HG03558 (cell line): ENCODE data around the gene HLF.

ENCODE experiments used
- ATAC-seq: cut with Tn5 transposase; IDR thresholded peaks from one replicate; pipeline ENCODE4 v1.9.1; 2021; ENCODE audit warnings: moderate number of reproducible peaks; ENCODE audit not compliant: unreplicated experiment; ENCODE audit errors: extremely low read depth

Gene HLF, protein sequence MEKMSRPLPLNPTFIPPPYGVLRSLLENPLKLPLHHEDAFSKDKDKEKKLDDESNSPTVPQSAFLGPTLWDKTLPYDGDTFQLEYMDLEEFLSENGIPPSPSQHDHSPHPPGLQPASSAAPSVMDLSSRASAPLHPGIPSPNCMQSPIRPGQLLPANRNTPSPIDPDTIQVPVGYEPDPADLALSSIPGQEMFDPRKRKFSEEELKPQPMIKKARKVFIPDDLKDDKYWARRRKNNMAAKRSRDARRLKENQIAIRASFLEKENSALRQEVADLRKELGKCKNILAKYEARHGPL

DNA sequence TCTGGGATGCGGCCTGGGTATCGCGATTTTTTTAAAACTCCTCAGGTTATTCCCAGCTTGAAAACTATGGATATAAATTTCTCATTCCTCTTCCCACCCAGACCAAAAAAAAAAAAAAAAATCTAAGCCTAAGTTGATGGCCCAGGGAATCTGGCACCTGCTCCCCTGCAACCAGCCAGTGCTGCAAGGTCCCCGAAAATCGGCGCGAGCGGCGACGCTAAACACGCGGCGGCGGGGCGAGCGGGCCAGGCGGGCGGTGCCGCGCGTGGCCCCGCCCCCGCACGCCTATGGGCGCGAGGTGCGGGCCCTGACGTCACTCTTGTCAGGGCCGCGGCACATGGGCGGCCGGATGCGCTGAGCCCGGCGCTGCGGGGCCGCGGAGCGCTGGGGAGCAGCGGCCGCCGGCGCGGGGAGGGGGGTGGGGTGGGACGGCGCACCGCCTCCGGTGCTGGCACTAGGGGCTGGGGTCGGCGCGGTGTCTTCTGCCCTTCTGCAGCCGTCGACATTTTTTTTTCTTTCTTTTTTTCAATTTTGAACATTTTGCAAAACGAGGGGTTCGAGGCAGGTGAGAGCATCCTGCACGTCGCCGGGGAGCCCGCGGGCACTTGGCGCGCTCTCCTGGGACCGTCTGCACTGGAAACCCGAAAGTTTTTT is at the start of gene HLF:
TSS of gene HLF (plus strand) at position 316 of the 654 bp plus-strand sequence. CDS start 525 bp downstream, outside the sequence.
- ATAC-seq: peak; percentile 87

DNA sequence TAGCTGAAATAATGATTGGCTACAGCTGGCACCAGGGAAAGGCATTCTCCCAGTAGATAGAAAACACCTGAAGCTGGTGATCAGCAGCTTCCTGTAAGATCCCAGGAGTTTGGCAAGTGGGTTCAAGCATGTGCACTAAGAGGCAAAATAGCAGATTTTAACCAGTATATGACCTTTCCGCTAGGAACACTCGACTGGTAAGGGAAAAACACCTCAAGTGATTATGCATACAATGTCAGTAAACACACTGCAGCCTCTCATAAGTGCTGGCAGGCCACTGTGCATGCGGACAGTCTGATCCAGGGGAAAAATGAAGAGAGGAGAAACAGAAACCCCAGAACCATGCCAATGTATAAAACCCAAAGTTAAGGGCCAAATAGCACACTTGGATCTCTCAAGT is 49.0 kb upstream of the HLF start:
- ATAC-seq: no peak

DNA sequence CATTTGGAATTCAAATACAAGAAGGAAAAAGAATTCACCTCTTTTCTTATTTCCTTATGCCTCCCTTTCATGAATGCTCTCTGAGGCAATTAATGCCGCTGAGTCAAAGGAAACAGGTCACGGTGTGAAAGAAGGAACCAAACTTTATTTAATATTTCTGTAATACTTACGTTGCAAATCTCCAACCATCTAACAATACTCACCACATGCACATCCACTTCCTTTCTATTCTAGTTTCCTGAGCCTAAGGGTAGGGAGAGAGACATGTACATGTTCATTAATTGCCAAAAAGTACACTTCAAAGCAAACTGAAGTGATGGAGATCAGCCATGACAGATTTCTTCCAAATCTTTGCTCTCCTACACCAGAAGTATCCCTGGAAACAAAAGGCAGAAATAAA is 47.9 kb upstream of the HLF start:
- no peak for ATAC-seq

DNA sequence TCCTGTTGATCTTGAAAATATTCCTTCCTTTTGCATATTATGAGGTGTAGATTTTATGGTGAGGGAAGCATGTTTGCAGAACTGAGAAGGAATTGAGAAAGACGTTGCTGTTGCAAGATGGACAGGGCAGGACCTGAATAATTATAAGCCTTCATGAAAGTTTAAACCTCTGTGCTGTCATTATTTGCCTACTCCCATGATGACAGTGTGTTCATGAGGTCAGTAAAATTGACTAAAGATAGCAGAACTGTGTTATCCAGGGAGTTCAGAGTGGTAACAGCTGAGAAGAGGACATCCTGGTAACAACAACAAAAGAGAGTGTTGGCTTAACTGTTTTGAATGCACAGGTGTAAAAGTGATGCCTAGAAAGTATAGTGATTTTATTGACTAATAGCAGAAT is 45.3 kb upstream of the HLF start:
- ATAC-seq: no peak

DNA sequence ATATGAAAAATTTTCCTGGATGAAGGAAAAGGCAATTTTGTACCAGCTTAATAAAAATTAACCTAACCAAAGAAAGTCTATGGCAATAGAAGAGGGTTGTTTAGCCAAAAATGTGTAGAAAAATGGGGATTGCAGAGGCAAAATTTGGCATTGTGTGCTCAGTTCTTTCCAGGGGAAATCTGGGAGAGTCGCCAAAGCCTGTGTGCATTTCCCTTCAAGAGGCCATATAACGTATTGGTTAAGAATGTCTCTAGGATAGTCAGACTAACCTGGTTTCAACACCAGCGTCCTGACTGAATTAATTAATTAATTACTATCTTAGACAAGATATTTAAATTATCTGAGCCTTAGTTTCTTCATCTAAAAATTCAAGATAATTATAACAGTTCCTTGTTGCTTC is 44.8 kb upstream of the HLF start:
- no peak for ATAC-seq

DNA sequence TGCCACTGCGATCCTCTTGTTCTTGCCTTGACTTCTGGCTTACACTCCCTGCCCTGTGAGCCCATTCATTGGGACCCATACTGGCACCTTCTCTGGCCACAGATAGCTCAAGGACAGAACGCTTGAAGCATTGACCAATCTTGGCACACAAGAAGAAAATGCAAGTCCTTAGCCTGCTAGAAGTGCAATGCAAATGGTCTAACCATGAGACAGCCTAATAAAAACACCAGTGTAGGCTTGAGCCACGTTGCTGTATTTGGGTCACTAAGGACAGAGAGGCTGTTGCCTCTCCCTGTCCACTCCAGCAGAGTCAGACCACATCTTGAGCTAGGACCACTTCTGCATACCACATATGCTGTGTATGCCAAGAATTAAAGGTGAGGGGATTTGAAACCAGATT is 41.2 kb upstream of the HLF start:
- ATAC-seq: no peak

DNA sequence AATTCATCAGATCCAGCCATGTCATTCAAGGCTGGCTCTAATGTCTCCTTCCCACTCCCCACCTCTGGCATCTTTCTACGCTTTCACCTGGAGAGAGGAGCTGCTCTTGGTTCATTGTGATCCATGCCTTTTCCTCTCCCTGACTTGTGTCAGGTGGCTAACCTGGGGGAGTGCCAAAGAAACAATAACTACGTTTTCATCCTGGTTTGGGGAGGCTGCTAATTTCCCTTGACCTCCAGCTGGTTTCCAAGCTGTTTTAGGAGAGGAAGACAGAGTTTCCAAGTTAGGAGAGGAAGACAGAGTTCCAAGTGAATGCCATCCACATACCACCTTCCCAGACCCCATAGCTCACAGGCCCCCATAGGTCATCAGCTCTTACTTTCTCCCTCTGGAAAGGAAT is 40.0 kb upstream of the HLF start:
- no peak for ATAC-seq

DNA sequence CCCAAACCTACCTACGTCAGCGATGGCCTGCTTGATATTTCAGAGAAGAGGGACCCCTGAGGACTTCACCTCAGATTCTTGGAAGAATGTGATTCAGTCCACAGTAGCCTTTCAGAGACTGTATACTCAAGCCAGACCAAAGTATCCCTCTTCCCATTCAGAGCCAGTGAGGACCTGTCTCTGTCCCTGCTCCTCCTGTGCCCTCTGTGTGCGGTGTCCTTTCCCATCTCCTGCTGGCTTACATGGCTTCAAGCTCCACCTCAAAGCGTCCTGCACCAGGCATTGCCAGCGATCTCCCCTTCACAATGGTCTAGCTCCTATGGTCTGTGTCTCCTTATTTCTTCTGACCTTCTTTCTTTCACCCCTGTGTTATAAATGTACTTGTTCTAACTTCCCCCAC is 39.5 kb upstream of the HLF start:
- ATAC-seq: no peak

DNA sequence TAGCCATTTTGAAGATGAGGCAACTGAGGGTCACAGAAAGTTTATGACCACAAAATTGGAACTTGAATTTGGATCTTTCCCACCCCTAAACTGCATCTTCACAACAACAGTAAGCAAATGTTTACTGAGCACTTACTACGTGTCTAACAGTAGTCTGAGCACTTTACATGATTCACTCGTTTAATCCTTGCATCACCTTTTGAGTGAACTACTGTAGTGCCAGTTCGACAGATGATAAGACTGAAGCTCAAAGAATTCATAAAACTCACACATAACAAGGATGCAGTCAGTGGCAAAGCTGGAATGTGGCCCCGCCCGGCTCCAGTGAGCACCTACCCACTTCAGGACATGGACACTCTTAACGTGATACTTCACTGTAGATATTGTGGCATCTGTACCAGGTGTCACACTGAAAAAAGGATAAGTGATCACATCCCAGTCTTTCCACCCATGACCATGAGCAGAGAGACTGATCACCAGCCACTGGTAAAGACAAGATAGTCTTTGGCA is 36.0 kb upstream of the HLF start:
- no peak for ATAC-seq

DNA sequence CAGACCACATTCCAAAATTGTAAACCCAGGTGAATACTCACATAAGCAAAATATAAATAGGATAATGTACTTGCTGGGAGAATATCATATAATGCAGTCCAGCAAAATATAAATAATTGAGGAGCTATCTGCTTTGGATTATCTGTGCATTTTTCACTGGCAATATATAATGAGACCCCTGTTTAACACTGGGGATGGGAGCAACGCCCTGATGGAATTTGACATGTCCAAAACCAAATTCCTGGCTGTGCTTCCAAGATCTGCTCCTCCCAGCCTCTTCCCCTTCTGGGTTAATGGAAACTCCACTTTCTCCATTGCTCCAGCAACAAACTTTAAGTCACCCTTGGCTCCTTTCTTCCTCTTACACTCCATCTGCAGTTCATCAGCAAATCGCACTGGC is 35.5 kb upstream of the HLF start:
- ATAC-seq: no peak

DNA sequence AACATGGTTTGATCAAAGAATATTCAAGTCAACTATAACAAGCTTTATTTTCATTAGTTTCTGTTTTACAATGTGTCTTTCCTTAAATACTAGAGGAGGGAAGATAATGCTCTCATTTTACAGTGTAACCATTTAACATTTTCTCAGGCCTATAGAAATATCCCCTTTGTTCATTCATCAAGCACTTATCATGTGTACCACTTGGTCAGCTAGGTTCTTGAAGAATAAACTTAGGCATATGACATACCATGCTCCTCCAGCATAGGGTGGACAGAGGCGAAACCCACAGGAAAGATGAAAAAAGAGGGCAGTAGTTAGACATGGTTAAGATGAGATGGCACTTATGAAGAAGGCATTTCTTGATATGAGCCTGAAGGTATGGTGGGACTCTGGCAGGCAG is 34.0 kb upstream of the HLF start:
- ATAC-seq: no peak

DNA sequence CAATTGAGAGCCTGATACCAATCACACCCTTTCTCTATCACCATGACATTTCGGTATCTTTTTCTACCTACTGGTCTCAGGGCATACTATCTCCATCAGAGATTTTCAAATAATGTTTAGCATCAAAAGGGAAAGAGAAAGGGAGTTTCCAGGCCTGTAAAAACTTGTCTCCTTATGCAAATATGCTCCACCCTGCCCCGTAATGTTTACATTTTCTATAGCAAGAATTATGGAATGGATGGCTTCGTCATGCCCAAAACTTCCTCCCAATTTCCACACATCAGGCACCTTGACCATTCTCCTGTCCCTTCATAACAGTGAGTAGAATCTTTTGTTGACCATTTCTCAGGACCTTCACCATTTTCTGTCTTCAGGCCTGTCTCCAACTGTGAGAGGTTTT is 30.9 kb upstream of the HLF start:
- no peak for ATAC-seq

DNA sequence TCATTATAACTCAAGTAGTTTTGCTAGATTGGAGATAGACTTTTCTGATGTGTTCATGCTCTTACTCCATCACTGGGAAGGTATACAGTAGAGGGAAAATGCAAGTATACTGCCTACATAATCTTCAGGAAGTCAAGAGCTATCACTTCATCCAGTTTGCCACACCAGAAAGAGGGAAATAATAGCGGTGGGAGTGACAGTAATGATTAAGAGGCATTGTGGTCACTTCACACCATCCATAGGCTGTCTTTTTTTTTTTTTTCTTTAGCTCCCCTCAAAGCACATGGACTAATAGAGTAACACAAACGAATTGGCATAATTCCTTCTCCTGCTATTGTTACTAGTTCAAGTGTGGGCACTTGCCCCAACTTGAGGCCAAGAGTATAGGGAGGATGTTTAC is 28.4 kb upstream of the HLF start:
- no peak for ATAC-seq

DNA sequence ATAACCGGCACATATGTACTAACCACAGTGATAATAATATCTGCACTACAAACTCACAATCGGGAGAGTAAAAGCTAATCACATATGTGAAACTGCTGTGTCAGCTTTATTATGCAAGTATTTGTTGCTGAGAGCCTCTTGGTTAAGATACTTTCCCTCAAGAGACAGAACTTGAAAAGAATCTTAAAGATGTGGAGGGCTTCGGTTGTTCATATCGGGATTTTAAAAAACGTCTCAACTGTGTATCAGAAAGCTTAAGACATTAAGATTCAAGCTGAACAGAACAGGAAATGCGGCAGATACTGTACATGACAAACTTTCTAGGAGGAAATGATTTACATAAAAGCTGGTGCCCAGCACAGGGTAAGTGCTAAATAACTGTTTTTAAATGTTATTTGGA is 27.5 kb upstream of the HLF start:
- no peak for ATAC-seq

DNA sequence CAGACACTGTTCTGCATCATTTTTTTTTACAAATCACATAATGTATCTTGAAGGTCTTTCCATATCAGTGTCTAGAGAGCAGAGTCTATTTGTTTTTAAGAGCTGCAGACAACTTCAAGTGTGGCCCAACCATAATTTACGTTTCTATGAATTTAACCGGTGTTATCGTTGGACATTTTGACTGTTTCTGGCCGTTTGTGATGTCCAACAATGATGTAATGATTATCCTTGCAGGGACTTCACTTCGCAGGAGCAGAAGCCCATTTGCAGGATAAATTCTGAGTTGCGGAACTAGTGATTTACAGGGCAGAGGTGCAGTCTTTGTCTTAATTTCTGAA is 26.9 kb upstream of the HLF start:
- no peak for ATAC-seq

DNA sequence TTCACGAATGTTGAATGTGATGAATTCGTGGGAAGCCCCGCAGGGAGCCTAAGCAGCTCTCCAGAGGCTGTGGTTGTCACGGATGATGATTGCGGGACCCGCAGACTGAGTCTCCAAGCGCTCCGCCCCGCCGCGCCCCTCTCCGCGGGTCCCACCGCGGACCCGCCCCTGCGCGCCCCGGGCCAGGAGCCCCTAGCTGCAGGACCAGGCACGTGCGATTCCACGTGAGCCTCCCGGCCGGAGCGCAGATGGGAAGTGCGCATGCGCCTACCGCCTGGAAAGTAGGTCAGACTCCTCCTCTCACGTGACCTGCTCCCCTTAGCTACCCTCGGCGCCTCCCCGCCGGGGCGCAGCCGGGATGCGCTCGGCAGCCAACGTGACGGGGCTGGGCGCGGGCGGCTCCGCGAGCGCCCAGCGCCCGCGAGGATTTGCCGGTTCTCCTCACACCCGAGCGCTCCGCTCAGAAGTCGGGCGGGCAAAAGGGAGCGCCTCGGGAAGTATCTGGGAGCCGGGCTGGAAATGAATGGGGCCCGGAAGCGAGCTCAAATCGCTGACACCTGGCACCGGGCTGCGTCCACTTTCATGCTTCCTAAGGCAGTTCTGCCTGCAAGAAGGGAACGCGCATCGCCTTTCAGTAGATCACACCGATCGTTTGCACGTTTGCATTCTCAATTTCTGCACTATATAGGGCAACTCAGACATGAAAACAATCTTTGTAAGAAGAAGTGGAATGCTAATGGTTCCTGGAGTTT is 26.4 kb upstream of the HLF start:
- peak; percentile 81 for ATAC-seq

DNA sequence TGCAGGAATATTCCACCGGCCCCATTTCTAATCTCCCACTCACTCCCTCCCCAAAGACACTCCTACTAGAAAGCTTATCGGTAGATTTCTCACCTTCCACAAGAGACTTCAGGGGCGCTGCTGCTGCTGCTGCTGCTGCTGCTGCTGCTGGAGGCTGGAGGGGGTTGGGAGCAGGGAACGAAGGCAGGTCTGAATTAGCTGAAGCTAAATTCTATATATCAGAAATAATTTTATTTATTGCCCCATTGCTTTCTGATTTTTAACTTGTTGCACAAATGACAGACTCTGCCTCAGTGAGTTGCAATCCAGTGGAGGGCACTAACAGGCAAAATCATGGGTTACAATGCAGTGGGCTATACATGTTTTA is 25.8 kb upstream of the HLF start:
- peak; percentile 5 for ATAC-seq

DNA sequence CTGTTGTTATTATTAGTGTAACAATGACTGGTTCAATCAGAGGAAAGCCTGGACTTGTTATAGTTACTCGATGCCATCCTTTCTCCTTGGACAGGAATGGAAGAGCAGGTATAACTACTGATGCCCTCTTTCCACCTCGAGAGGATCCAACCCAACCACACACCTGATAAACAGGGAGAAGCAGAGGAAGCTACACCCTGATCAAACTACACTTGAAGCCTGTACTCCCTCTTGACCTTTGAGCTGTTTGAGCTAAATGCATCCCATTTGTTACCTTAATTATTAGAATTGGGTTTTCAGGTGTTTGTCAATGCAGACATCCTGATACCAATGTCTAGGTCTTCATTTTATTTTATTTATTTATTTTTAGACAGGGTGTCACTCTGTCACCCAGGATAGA is 23.7 kb upstream of the HLF start:
- no peak for ATAC-seq

DNA sequence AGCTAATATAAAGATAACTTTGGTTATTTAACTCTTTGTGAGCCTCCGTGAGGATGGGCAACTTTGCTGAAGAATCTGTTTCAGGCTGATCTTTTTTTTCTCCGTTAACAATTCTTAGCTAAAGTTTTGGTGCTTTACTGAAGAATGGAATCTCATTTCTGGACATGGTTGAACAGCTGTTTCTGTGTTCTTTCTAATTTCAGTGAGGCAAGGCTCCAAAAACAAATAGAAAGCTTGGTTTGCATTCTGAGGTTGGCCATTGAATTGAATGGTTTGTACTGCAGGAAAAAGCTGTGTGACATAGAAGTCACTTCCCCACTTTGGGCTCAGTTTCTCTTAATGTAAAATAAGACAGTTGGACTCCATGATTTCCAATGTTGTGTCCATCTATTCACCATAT is 22.3 kb upstream of the HLF start:
- ATAC-seq: no peak

DNA sequence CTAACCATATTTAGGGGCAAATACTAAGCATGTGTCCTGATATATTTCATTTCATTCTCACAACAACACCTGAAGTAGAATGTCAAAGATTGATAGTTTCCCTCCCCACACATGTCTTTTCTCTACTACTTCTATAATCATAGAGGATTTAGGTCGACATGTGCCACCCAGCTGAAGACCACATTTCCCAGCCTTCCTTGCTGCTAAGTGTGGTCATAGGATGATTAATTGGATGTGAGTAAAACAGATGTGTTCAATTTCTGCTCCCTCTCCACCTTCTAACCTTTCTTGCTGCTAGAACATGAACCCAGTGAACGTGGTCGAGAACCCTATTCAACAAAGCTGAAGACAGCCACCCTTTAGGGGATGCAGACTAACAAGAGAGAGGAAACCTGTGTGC is 18.8 kb upstream of the HLF start:
- ATAC-seq: no peak

DNA sequence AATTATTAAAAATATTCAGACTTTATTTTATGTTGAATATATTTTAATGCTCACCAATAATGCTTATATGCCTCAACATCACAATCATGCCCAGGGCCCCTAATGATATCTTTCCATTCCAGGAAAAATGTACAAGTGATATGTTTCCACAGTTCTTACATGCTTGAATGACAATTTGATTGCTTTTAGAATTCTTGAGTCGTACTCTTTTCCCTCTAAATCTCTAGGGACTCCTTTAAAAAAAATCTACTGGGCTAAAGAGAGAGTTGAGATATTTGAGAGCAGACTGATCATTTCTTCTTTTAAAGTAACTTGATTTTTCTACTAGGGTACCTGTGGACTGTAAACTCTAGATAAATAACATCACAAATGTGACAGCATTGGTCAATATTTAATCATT is 18.2 kb upstream of the HLF start:
- ATAC-seq: no peak

DNA sequence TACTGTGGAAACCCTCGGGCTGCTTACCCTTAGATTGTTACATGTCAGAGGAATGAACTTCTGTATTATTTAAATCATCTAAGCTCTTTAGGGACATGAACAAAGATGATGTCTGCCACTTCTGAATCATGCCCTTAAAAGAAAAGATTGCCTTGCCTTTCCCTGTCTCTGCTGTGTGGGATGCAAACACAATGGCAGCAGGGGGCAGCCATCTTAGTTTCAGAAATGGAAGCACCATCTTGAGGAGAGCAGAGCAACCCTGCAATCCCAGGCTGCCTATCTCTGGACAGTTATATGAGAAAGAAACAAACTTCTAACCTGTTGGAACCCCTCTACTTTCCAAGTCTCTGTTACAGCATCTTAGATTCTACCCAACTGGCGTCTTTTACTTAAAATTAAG is 16.7 kb upstream of the HLF start:
- ATAC-seq: no peak
